Spleen (tissue), 11 donors: ENCODE results near the gene AJAP1. TPM values are rescaled to one million over a fixed set of nuclear protein-coding genes. Genes with fewer than 3 reads are reported as not detected.

Source experiments
- DNase-seq: peaks from one replicate; pipeline ENCODE4 v3.0.0-alpha.2; 2020
- H3K27ac ChIP-seq, 8 donors: fragments of 200-600 bp; sonication (generic) in 7 of 8; 1 replicate in 4 of 8; 2 replicates in 4 of 8; pipeline versions ENCODE4 v1.5.0 to v1.8.0; 2016 to 2021; ENCODE audit warnings: inconsistent platforms in 4 of 8, mild to moderate bottlenecking in 4 of 8, moderate library complexity in 1 of 8
- H3K27me3 ChIP-seq, 7 donors: fragments of 200-600 bp; sonication (generic) in 6 of 7; replicated peaks in 1 of 7; 1 replicate in 4 of 7; 2 replicates in 3 of 7; pipeline versions ENCODE4 v1.5.0 to v1.8.0; 2016 to 2021; ENCODE audit warnings: inconsistent platforms in 3 of 7, mild to moderate bottlenecking in 1 of 7
- H3K36me3 ChIP-seq, 6 donors: fragments of 200-600 bp; sonication (generic) in 5 of 6; 1 replicate in 4 of 6; 2 replicates in 2 of 6; pipeline versions ENCODE4 v1.5.0 to v1.8.0; 2016 to 2021; ENCODE audit warnings: inconsistent platforms in 2 of 6
- H3K4me1 ChIP-seq, 6 donors: fragments of 200-600 bp; sonication (generic) in 5 of 6; 1 replicate in 3 of 6; 2 replicates in 3 of 6; pipeline versions ENCODE4 v1.5.0 to v1.8.0; 2016 to 2021; ENCODE audit warnings: inconsistent platforms in 3 of 6
- H3K4me3 ChIP-seq, 8 donors: fragments of 200-600 bp; sonication (generic) in 7 of 8; 1 replicate in 4 of 8; 2 replicates in 4 of 8; pipeline versions ENCODE4 v1.5.0 to v1.8.0; 2016 to 2021; ENCODE audit warnings: inconsistent platforms in 4 of 8, mild to moderate bottlenecking in 4 of 8, moderate library complexity in 2 of 8
- H3K9me3 ChIP-seq, 8 donors: fragments of 200-600 bp; sonication (generic) in 7 of 8; 1 replicate in 4 of 8; 2 replicates in 4 of 8; pipeline versions ENCODE4 v1.5.0 to v1.8.0; 2016 to 2021; ENCODE audit warnings: inconsistent platforms in 4 of 8
- POLR2A ChIP-seq, 3 donors: fragments of 450-650 bp; IDR thresholded peaks; one replicate each; pipeline ENCODE4 v1.5.1; 2017; ENCODE audit warnings: antibody characterized with exemption in 3 of 3, mild to moderate bottlenecking in 1 of 3
- POLR2AphosphoS5 ChIP-seq, 3 donors: sonication (generic); formaldehyde crosslinking; IDR thresholded peaks; one replicate each; pipeline ENCODE4 v1.5.1; 2017; ENCODE audit warnings: antibody characterized with exemption in 3 of 3
- WGBS, 5 donors: extraction: QIAGEN DNeasy Blood & Tissue Kit in 3 of 5; methylation state at CpG; one replicate each; pipeline versions ENCODE4 v1.1.5 to v1.1.7; 2013 to 2018; 5-methylcytosine and 5-hydroxymethylcytosine counted together
- intact Hi-C: fragments of 100-400 bp; cut with DNase I; formaldehyde crosslinking; loops from one replicate; pipeline ENCODE4 v1.15.0; 2023; ENCODE audit warnings: low total_unique reads
- polyA plus RNA-seq, 3 donors: library from polyadenylated mRNA; stranded (reverse); fragments of 200-250 nt; gene quantifications; one replicate each; pipeline ENCODE4 v1.2.1, GENCODE V29; 2013
- total RNA-seq, 7 donors: library from RNA; depleted of rRNA in 3 of 7; stranded (reverse); fragments of >200 nt in 3 of 7; fragmentation: NEBNext Ultra II Directional in 4 of 7; extraction: Animal tissue kit (Norgen Biotek cat#: 25700) in 4 of 7; gene quantifications; one replicate each; pipeline versions ENCODE4 v1.1.0 to v1.2.1, GENCODE V29; 2016 to 2021
- TF ChIP-seq, protein P1 (sequence below), 11 experiments: fragments of 200-600 bp in 7 of 11; fragments of 450-650 bp in 4 of 11; sonication (generic) in 4 of 11; IDR thresholded peaks in 8 of 11; conservative IDR thresholded peaks in 3 of 11; 1 replicate in 7 of 11; 2 replicates in 4 of 11; pipeline versions ENCODE4 v1.4.0 to v1.8.0; 2016 to 2021; ENCODE audit warnings: antibody characterized with exemption in 11 of 11, inconsistent platforms in 4 of 11, mild to moderate bottlenecking in 1 of 11
- donor health status: healthy with polysubstance abuse.
- donor health status: DM: no; HTN: no; CAD: no; lungs with moderate emphysema.
- donor health status: DM: no; HTN: no; CAD: no.
- donor health status: Bipolar disorder and iron deficiency.
- donor health status: healthy.
- donor health status: DM: no; HTN: no; CAD: no.
- donor health status: DM: yes; HTN: yes; CAD: no.

AJAP1 gene
- total and polyA plus RNA-seq, 10 donors = 0.04 to 13.3 (median 2.4) TPM

DNA sequence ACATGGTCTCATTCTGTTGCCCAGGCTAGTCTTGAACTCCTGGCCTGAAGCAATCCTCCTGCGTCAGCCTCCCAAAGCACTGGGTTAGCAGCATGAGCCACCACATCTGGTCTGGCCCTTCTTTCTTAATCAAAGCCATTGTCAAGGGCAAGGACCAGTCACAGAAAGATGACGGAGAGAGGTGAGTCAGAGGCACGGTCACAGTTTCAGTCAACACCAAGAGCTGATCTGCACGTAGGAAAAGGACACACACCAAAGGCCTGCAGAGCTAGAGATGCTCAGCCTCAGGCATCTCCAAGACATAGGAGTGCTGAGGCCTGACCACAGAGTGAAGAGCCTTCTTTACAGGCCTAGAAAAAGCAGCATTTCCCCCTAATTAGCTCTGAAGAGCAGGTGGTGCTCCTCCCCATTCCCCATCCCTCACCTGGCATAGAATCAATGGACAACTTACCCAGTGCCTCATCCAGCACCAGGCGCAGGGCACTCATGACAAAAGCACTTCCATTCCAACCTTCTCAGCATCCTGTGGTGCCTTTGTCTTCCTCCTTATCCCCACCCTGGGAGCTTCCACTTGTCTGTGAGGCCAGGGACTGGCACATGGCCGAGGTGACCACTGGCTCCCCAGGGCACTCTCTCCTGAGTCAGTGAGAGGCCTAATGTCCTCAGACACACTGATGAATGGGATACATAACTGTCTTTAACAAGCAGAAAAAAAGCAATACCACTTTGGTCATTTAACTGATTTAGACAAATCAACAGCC is 139.8 kb downstream of the AJAP1 start:
- Histone ChIP-seq H3K9me3 (peaks cover 0 to 32% (median 2%) of the 10 kb centered on the region in 8 donors), H3K4me1 (peaks cover 0 to 6% (median 0%) of the 10 kb centered on the region in 6 donors), H3K4me3 (no peak overlapping the region), H3K36me3 (no peaks in the 10 kb centered on the region), H3K27ac (peak overlapping the region in 1 of 8 donors; percentile 70), H3K27me3 (no peaks in the 10 kb centered on the region)
- WGBS, 5 donors = 82 to 89% (median 83%) methylated on average over 6 of the region's 6 CpGs
- DNase-seq = no peak
- TF ChIP-seq, protein P1, sequence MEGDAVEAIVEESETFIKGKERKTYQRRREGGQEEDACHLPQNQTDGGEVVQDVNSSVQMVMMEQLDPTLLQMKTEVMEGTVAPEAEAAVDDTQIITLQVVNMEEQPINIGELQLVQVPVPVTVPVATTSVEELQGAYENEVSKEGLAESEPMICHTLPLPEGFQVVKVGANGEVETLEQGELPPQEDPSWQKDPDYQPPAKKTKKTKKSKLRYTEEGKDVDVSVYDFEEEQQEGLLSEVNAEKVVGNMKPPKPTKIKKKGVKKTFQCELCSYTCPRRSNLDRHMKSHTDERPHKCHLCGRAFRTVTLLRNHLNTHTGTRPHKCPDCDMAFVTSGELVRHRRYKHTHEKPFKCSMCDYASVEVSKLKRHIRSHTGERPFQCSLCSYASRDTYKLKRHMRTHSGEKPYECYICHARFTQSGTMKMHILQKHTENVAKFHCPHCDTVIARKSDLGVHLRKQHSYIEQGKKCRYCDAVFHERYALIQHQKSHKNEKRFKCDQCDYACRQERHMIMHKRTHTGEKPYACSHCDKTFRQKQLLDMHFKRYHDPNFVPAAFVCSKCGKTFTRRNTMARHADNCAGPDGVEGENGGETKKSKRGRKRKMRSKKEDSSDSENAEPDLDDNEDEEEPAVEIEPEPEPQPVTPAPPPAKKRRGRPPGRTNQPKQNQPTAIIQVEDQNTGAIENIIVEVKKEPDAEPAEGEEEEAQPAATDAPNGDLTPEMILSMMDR (IDR thresholded peaks at IDR 0.05 in 8 of 11, conservative IDR thresholded peaks at IDR 0.05 in 3 of 11) = no peak
- TF ChIP-seq POLR2AphosphoS5 (IDR thresholded peaks at IDR 0.05) = no peak
- TF ChIP-seq POLR2A (IDR thresholded peaks at IDR 0.05) = no peak
- intact Hi-C loops = no loop called here

DNA sequence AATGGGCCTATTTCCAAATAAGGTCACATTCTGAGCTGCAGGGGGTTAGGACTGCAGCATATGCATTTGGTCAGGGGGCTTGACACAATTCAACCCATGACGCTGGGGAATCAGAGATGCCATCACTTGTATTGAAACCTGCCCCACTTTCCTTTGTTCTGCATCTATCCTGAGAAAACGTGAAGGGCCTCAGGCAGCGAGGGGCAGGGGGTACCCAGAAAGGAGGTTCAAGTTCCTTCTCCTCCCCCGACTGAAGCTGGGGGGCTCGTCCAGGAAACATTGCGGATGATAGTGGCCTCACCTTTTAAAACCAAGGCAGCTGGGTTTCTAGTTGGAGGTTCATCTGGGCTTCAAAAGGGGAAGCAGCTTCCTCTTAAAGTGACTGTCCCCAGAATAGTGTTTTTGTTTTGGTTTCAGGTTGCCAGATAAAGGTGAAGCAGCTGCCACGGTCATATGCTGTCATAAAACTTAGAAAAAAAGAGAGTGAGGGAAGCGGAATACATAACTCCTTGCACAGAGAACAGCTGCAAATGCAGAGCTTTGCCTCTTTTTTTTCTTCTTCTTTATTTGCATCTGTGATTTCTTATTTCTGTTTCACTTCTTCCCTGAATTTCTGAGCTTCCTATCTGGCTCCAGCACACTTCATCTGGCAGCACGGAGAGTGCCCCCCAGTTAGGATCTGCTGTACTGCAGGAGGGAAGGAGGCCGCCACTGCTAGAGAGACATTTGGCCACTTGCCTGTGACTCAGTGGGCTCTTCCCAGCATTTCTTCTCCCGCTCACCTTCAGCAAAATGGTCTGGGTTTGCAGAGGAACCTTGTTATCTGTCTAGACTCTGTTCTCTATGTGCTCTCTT is 142.0 kb downstream of the AJAP1 start:
- Histone ChIP-seq H3K4me3 (peak overlapping the region in 1 of 8 donors; percentile 18), H3K9me3 (peaks cover 0 to 32% (median 2%) of the 10 kb centered on the region in 8 donors), H3K36me3 (no peaks in the 10 kb centered on the region), H3K27me3 (no peaks in the 10 kb centered on the region), H3K4me1 (peaks cover 0 to 6% (median 0%) of the 10 kb centered on the region in 6 donors), H3K27ac (peak overlapping the region in 3 of 8 donors; percentile 30 to 70 (median 63))
- 60 to 87% (median 63%) methylated on average over 11 of the region's 11 CpGs for WGBS, 5 donors
- TF ChIP-seq, protein P1 (IDR thresholded peaks at IDR 0.05 in 8 of 11, conservative IDR thresholded peaks at IDR 0.05 in 3 of 11) = no peak
- TF ChIP-seq POLR2AphosphoS5 (IDR thresholded peaks at IDR 0.05) (no peak), POLR2A (IDR thresholded peaks at IDR 0.05) (no peak)
- intact Hi-C loops = no loop called here
- DNase-seq = peak; percentile 54

DNA sequence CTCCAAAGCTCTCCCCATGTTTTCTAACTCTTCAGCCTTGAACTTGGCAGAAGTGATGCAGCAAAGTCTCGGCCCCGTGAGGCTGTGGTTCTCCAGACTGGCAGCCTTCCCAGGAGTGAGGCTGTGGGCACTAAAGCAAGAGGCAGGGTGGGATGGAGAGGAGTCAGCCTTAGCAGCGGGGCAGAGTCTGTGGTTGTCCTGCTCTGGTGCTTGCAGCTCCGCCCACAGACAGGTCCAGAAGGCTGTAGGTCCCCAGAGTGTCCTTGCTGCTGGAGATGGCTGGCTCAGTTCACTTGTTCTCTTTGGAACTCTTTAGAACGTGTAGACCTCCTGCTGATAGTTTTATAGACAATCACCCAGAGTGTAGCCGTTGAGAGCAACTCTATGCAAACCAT is 142.6 kb downstream of the AJAP1 start:
- Histone ChIP-seq H3K27me3 (no peaks in the 10 kb centered on the region), H3K9me3 (peaks cover 0 to 32% (median 2%) of the 10 kb centered on the region in 8 donors), H3K36me3 (no peaks in the 10 kb centered on the region), H3K4me1 (peaks cover 0 to 6% (median 0%) of the 10 kb centered on the region in 6 donors), H3K4me3 (peak overlapping the region in 1 of 8 donors; percentile 18), H3K27ac (peak overlapping the region in 3 of 8 donors; percentile 30 to 63 (median 62))
- DNase-seq = peak; percentile 68
- 57 to 87% (median 69%) methylated on average over 6 of the region's 6 CpGs for WGBS, 5 donors
- intact Hi-C loops = no loop called here
- TF ChIP-seq POLR2A (IDR thresholded peaks at IDR 0.05) (no peak), POLR2AphosphoS5 (IDR thresholded peaks at IDR 0.05) (no peak)
- TF ChIP-seq, protein P1 (IDR thresholded peaks at IDR 0.05 in 8 of 11, conservative IDR thresholded peaks at IDR 0.05 in 3 of 11) = no peak
